ENCODE measurements around the gene FHIP1A. TPM values are rescaled to one million over a fixed set of nuclear protein-coding genes. Genes with fewer than 3 reads are reported as not detected.

Gene FHIP1A
- total and polyA plus RNA-seq, 2 of the 13 experiments (the other 11 are each of a cell fraction or from before 2014, with no cell fraction given) = 4.1 to 6.2 TPM

- TF ChIP-seq PRDM15 (CRISPR knock-in tag; IDR thresholded peaks at IDR 0.05) (no peak), POGK (CRISPR knock-in tag; conservative IDR thresholded peaks at IDR 0.05) (no peak), RERE (CRISPR knock-in tag; IDR thresholded peaks at IDR 0.05; ENCODE audit: low read depth) (no peak), TBL1XR1 (IDR thresholded peaks at IDR 0.05; ENCODE audit: borderline replicate concordance, low read length, partially characterized antibody) (no peak), CBX2 (IDR thresholded peaks at IDR 0.05; ENCODE audit: low read depth, low read length) (no peak), CBX2 (CRISPR knock-in tag; IDR thresholded peaks at IDR 0.05; ENCODE audit: low read depth) (no peak), MYC (CRISPR knock-in tag; IDR thresholded peaks at IDR 0.05; ENCODE audit: borderline replicate concordance) (no peak), U2AF1 (optimal IDR thresholded peaks at IDR 0.05; ENCODE audit: low read depth, low read length) (no peak), JUND (CRISPR knock-in tag; IDR thresholded peaks at IDR 0.05) (no peak), SSRP1 (CRISPR knock-in tag; IDR thresholded peaks at IDR 0.05) (no peak), ZSCAN21 (CRISPR knock-in tag; IDR thresholded peaks at IDR 0.05; ENCODE audit: borderline replicate concordance) (no peak), ZFY (CRISPR knock-in tag; IDR thresholded peaks at IDR 0.05) (peak; percentile 15; the same call in 1 of the 2 replicates), KLF13 (CRISPR knock-in tag; IDR thresholded peaks at IDR 0.05) (no peak), SIX4 (CRISPR knock-in tag; IDR thresholded peaks at IDR 0.05) (peak; percentile 87), ZNF501 (CRISPR knock-in tag; IDR thresholded peaks at IDR 0.05) (no peak), ZKSCAN8 (CRISPR knock-in tag; IDR thresholded peaks at IDR 0.05; ENCODE audit: borderline replicate concordance) (no peak), ZFP62 (CRISPR knock-in tag; IDR thresholded peaks at IDR 0.05) (no peak), ZNF225 (CRISPR knock-in tag; IDR thresholded peaks at IDR 0.05) (no peak), KDM5B (CRISPR knock-in tag; IDR thresholded peaks at IDR 0.05; ENCODE audit: borderline replicate concordance) (no peak)
These were observed 716 bp downstream of the FHIP1A start (continued) for GRCh38 chr4:151409470-151410313.

All from HepG2 (cell line).